IMR-90 (cell line): ENCODE measurements around the gene PHAF1. TPM values are rescaled to one million over a fixed set of nuclear protein-coding genes. Genes with fewer than 3 reads are reported as not detected.

Experiments used
- ATAC-seq: fragments of 200-7000 bp; cut with Tn5 transposase; 2 replicates; pipeline ENCODE4 v1.9.1; 2020; ENCODE audit warnings: low read depth, mild to moderate bottlenecking, moderate library complexity
- BruUV-seq: library from RNA; stranded (reverse); fragments of 400-500 nt; replicated peaks from 2 replicates; lab custom pipeline; 2021; lab: Mats Ljungman, UMichigan
- CTCF ChIA-PET: fragments of 300-600 bp; formaldehyde crosslinking; extraction: SDS; loops from one replicate; lab custom pipeline; 2021; ENCODE audit warnings: antibody characterized with exemption; lab: Yijun Ruan, JAX
- POLR2A ChIA-PET: fragments of 300-600 bp; sonication (Branson Sonifier 250); formaldehyde crosslinking; loops from one replicate; lab custom pipeline; 2022; ENCODE audit warnings: antibody characterized with exemption; ENCODE audit not compliant: unreplicated experiment; lab: Charles Lee
- DNase-seq: peaks from one replicate; pipeline ENCODE4 v3.0.0; 2013
- H2AFZ ChIP-seq: replicated peaks from 2 replicates; pipeline ENCODE3; 2013; ENCODE audit warnings: low read length, mild to moderate bottlenecking; ENCODE audit not compliant: poor library complexity
- H2AK5ac ChIP-seq: 2 replicates; pipeline ENCODE4 v1.6.1; 2013; ENCODE audit warnings: low read depth, low read length, inconsistent platforms
- H2AK9ac ChIP-seq: replicated peaks from 2 replicates; pipeline ENCODE3; 2013; ENCODE audit warnings: mild to moderate bottlenecking, low read depth, low read length, moderate library complexity; ENCODE audit not compliant: poor library complexity
- H2BK120ac ChIP-seq: 2 replicates; pipeline ENCODE4 v1.6.1; 2013; ENCODE audit warnings: low read depth, low read length, inconsistent platforms
- H2BK15ac ChIP-seq: 3 replicates; pipeline ENCODE4 v1.6.1; 2013; ENCODE audit warnings: low read depth, low read length, inconsistent platforms
- H2BK20ac ChIP-seq: 2 replicates; pipeline ENCODE4 v1.6.1; 2013; ENCODE audit warnings: low read depth, mild to moderate bottlenecking, inconsistent platforms, low read length, moderate library complexity
- H2BK5ac ChIP-seq: 2 replicates; pipeline ENCODE4 v1.6.1; 2013; ENCODE audit warnings: mild to moderate bottlenecking, low read depth, low read length, inconsistent platforms; ENCODE audit not compliant: poor library complexity, severe bottlenecking
- H3K14ac ChIP-seq: replicated peaks from 2 replicates; pipeline ENCODE4 v1.6.1; 2013; ENCODE audit warnings: low read depth, low read length, inconsistent platforms
- H3K18ac ChIP-seq: 2 replicates; pipeline ENCODE4 v1.6.1; 2013; ENCODE audit warnings: low read depth, low read length, control low read depth
- H3K23ac ChIP-seq: 2 replicates; pipeline ENCODE4 v1.6.1; 2013; ENCODE audit warnings: low read depth, low read length, inconsistent platforms
- H3K27ac ChIP-seq: 2 replicates; pipeline ENCODE4 v1.5.1; 2013; ENCODE audit warnings: mild to moderate bottlenecking, control low read depth, low read length; ENCODE audit not compliant: insufficient read depth
- H3K27me3 ChIP-seq: 2 replicates; pipeline ENCODE4 v1.6.1; 2013; ENCODE audit warnings: low read length; ENCODE audit not compliant: control insufficient read depth, insufficient read depth
- H3K36me3 ChIP-seq: 2 replicates; pipeline ENCODE4 v1.6.1; 2013; ENCODE audit warnings: low read length, mixed read lengths; ENCODE audit not compliant: control insufficient read depth, insufficient read depth
- H3K4ac ChIP-seq: 2 replicates; pipeline ENCODE4 v1.6.1; 2013; ENCODE audit warnings: low read depth, low read length, inconsistent platforms
- H3K4me1 ChIP-seq: 2 replicates; pipeline ENCODE4 v1.6.1; 2013; ENCODE audit warnings: low read length, mixed read lengths; ENCODE audit not compliant: control insufficient read depth, insufficient read depth
- H3K4me2 ChIP-seq: 2 replicates; pipeline ENCODE4 v1.6.1; 2013; ENCODE audit warnings: low read depth, mild to moderate bottlenecking, control low read depth, low read length, moderate library complexity
- H3K4me3 ChIP-seq: 2 replicates; pipeline ENCODE4 v1.5.1; 2013; ENCODE audit warnings: low read depth, mild to moderate bottlenecking, control low read depth, low read length, moderate library complexity; ENCODE audit not compliant: insufficient read depth
- H3K56ac ChIP-seq: 2 replicates; pipeline ENCODE4 v1.6.1; 2013; ENCODE audit warnings: low read length, inconsistent platforms; ENCODE audit not compliant: insufficient read depth; ENCODE audit errors: extremely low read depth
- H3K79me1 ChIP-seq, 2 experiments: 2 replicates each; pipeline ENCODE4 v1.6.1; 2013; ENCODE audit warnings: low read length in 2 of 2, inconsistent platforms in 1 of 2, low read depth in 1 of 2
- H3K9ac ChIP-seq: 2 replicates; pipeline ENCODE4 v1.6.1; 2013; ENCODE audit warnings: low read depth, low read length, control low read depth
- H3K9me1 ChIP-seq: 2 replicates; pipeline ENCODE4 v1.6.1; 2013; ENCODE audit warnings: low read length, inconsistent platforms; ENCODE audit not compliant: insufficient read depth
- H3K9me3 ChIP-seq: 2 replicates; pipeline ENCODE4 v1.6.1; 2013; ENCODE audit warnings: low read length; ENCODE audit not compliant: control insufficient read depth, insufficient read depth
- H4K20me1 ChIP-seq: 2 replicates; pipeline ENCODE4 v1.6.1; 2013; ENCODE audit warnings: low read length, inconsistent platforms; ENCODE audit not compliant: insufficient read depth
- H4K5ac ChIP-seq: 2 replicates; pipeline ENCODE4 v1.6.1; 2013; ENCODE audit warnings: mild to moderate bottlenecking, low read depth, low read length, control low read depth
- H4K8ac ChIP-seq, 2 experiments: 2 replicates each; pipeline ENCODE4 v1.6.1; 2013; ENCODE audit warnings: low read depth in 2 of 2, low read length in 2 of 2, control low read depth in 1 of 2, inconsistent platforms in 1 of 2
- H4K91ac ChIP-seq: 2 replicates; pipeline ENCODE4 v1.6.1; 2013; ENCODE audit warnings: low read depth, low read length, inconsistent platforms; ENCODE audit not compliant: insufficient read depth
- BHLHE40 ChIP-seq: fragments of 150-350 bp; IDR thresholded peaks from 2 replicates; pipeline ENCODE4 v1.6.1; 2016; ENCODE audit warnings: mild to moderate bottlenecking, low read depth, low read length
- CEBPB ChIP-seq: IDR thresholded peaks from 2 replicates; pipeline ENCODE4 v1.6.1; 2012; ENCODE audit warnings: low read depth, low read length, improper control_type of control experiment
- CHD1 ChIP-seq: IDR thresholded peaks from 2 replicates; pipeline ENCODE4 v1.6.1; 2012; ENCODE audit warnings: low read depth, low read length, improper control_type of control experiment
- CTCF ChIP-seq: conservative IDR thresholded peaks from 2 replicates; pipeline ENCODE4 v1.5.1; 2012; ENCODE audit warnings: mild to moderate bottlenecking, low read depth, low read length, improper control_type of control experiment
- ELK1 ChIP-seq: fragments of 150-350 bp; IDR thresholded peaks from 2 replicates; pipeline ENCODE4 v1.6.1; 2016; ENCODE audit warnings: low read depth, mild to moderate bottlenecking, low read length, moderate library complexity, borderline replicate concordance
- FOS ChIP-seq: fragments of 150-350 bp; IDR thresholded peaks from 2 replicates; pipeline ENCODE4 v1.6.1; 2016; ENCODE audit warnings: low read depth, low read length
- MAFK ChIP-seq: IDR thresholded peaks from 2 replicates; pipeline ENCODE4 v1.6.1; 2012; ENCODE audit warnings: low read depth, low read length, improper control_type of control experiment
- MAZ ChIP-seq: IDR thresholded peaks from 2 replicates; pipeline ENCODE4 v1.6.1; 2012; ENCODE audit warnings: low read depth, mild to moderate bottlenecking, low read length, improper control_type of control experiment, moderate library complexity, borderline replicate concordance
- MXI1 ChIP-seq: IDR thresholded peaks from 2 replicates; pipeline ENCODE4 v1.6.1; 2012; ENCODE audit warnings: low read depth, mild to moderate bottlenecking, low read length, moderate library complexity, borderline replicate concordance
- NFE2L2 ChIP-seq: fragments of 150-350 bp; IDR thresholded peaks from 2 replicates; pipeline ENCODE4 v1.6.1; 2016; ENCODE audit warnings: low read depth, mild to moderate bottlenecking, low read length
- POLR2A ChIP-seq: IDR thresholded peaks from 2 replicates; pipeline ENCODE4 v1.6.1; 2012; ENCODE audit warnings: mild to moderate bottlenecking, low read depth, low read length
- RAD21 ChIP-seq: IDR thresholded peaks from 2 replicates; pipeline ENCODE4 v1.6.1; 2012; ENCODE audit warnings: low read length, improper control_type of control experiment
- RCOR1 ChIP-seq: IDR thresholded peaks from 2 replicates; pipeline ENCODE4 v1.6.1; 2012; ENCODE audit warnings: mild to moderate bottlenecking, low read length, improper control_type of control experiment; ENCODE audit not compliant: insufficient replicate concordance
- RFX5 ChIP-seq: IDR thresholded peaks from 2 replicates; pipeline ENCODE4 v1.8.0; 2012; ENCODE audit warnings: low read depth, mild to moderate bottlenecking, low read length, moderate library complexity
- SMC3 ChIP-seq: fragments of 150-350 bp; IDR thresholded peaks from 2 replicates; pipeline ENCODE4 v1.6.1; 2016; ENCODE audit warnings: low read depth, mild to moderate bottlenecking, antibody characterized with exemption, low read length, moderate library complexity
- USF2 ChIP-seq: fragments of 150-350 bp; IDR thresholded peaks from 2 replicates; pipeline ENCODE4 v1.6.1; 2017; ENCODE audit warnings: mild to moderate bottlenecking, antibody characterized with exemption, low read length, low read depth
- dilution Hi-C: fragments of 300-500 bp; cut with HindIII; formaldehyde crosslinking; loops from one replicate; pipeline ENCODE4 v1.14.3; 2018; ENCODE audit warnings: low sequenced_read_pairs; ENCODE audit not compliant: unreplicated experiment
- in situ Hi-C: fragments of 300-500 bp; cut with MboI; formaldehyde crosslinking; loops from 3 replicates; pipeline ENCODE4 v1.14.3; 2019; ENCODE audit warnings: low sequenced_read_pairs, inconsistent platforms, mixed read lengths
- intact Hi-C: fragments of 100-400 bp; cut with micrococcal nuclease; formaldehyde crosslinking; loops from 2 replicates; pipeline ENCODE4 v1.10.0; 2022
- polyA plus RNA-seq, 3 experiments: library from polyadenylated mRNA; depleted of rRNA; stranded (reverse); fragments of >200 nt; gene quantifications; 2 replicates each; pipeline ENCODE4 v1.2.3, GENCODE V29; 2012; ENCODE audit warnings: low replicate concordance in 1 of 3
- total RNA-seq: library from RNA; depleted of rRNA; stranded (reverse); fragments of >200 nt; gene quantifications from 2 replicates; pipeline ENCODE4 v1.2.3, GENCODE V29; 2012

Gene PHAF1
- total and polyA plus RNA-seq, 2 of the 4 experiments (the other 2 are of a cell fraction) = 14.0 to 19.8 TPM

GRCh38 chr16:67193536-67193935 is 83.8 kb downstream of the PHAF1 start:
- DNase-seq = no peak
- Histone ChIP-seq H2AK5ac (no peak overlapping the region), H3K9me1 (peaks cover 23% of the 10 kb centered on the region), H3K4me1 (peaks cover 15% of the 10 kb centered on the region), H3K27ac (no peak overlapping the region), H3K14ac (no peak overlapping the region), H3K27me3 (no peaks in the 10 kb centered on the region), H4K8ac (no peak overlapping the region), H3K4me2 (peak overlapping the region; percentile 75), H2BK20ac (no peak overlapping the region), H3K23ac (peak overlapping the region; percentile 24), H3K4me3 (no peak overlapping the region), H3K56ac (no peak overlapping the region), H2AFZ (no peak overlapping the region), H2BK15ac (no peak overlapping the region), H3K9ac (peak overlapping the region; percentile 98; the same call in 1 of the 2 replicates), H4K91ac (no peak overlapping the region), H2AK9ac (no peak overlapping the region), H3K4ac (no peak overlapping the region), H4K5ac (no peak overlapping the region), H2BK5ac (no peak overlapping the region), H3K9me3 (no peaks in the 10 kb centered on the region), H3K18ac (no peak overlapping the region), H2BK120ac (no peak overlapping the region), H3K36me3 (peaks cover 51% of the 10 kb centered on the region), H4K20me1 (peaks cover 34% of the 10 kb centered on the region), H3K79me1 (peaks cover 25 to 54% of the 10 kb centered on the region in 2 experiments)
- BruUV-seq = no TSS peak
- intact Hi-C loops (no loop called here), in situ Hi-C loops (no loop called here), dilution Hi-C loops (no loop called here)
- POLR2A ChIA-PET = no interaction called here
- TF ChIP-seq SMC3 = no peak
- no peak for TF ChIP-seq FOS
- no peak for TF ChIP-seq CTCF
- TF ChIP-seq NFE2L2 = no peak
- TF ChIP-seq CEBPB = no peak
- no peak for TF ChIP-seq BHLHE40
- no peak for TF ChIP-seq ELK1
- no peak for TF ChIP-seq MAZ
- TF ChIP-seq USF2 = no peak
- no peak for TF ChIP-seq MXI1
- no peak for TF ChIP-seq RAD21
- TF ChIP-seq MAFK = no peak
- no peak for TF ChIP-seq CHD1
- TF ChIP-seq POLR2A = no peak
- no peak for TF ChIP-seq RCOR1
- no peak for TF ChIP-seq RFX5
- CTCF ChIA-PET = no interaction called here
- no peak for ATAC-seq
